Lower lobe of right lung (tissue), 2 donors: ENCODE measurements around the gene FAM120B. TPM values are rescaled to one million over a fixed set of nuclear protein-coding genes. Genes with fewer than 3 reads are reported as not detected.
A peak's percentile ranks its signal among the peaks of the same experiment; 100 is the strongest.

Source experiments
- ATAC-seq, 2 donors: fragments of 200-7000 bp; cut with Tn5 transposase; one replicate each; pipeline ENCODE4 v1.9.1; 2020 to 2022; ENCODE audit warnings: mild to moderate bottlenecking in 2 of 2, moderate library complexity in 2 of 2
- DNase-seq: peaks from one replicate; pipeline ENCODE4 v3.0.0-alpha.2; 2020
- H3K27ac ChIP-seq: fragments of 200-600 bp; one replicate; pipeline ENCODE4 v1.8.0; 2022
- H3K27me3 ChIP-seq: fragments of 200-600 bp; one replicate; pipeline ENCODE4 v1.8.0; 2022; ENCODE audit warnings: low read depth
- H3K36me3 ChIP-seq: fragments of 200-600 bp; one replicate; pipeline ENCODE4 v1.8.0; 2022; ENCODE audit warnings: mild to moderate bottlenecking
- H3K4me1 ChIP-seq: fragments of 200-600 bp; one replicate; pipeline ENCODE4 v1.8.0; 2022
- H3K4me3 ChIP-seq: fragments of 200-600 bp; one replicate; pipeline ENCODE4 v1.8.0; 2022; ENCODE audit warnings: mild to moderate bottlenecking
- H3K9me3 ChIP-seq: fragments of 200-600 bp; one replicate; pipeline ENCODE4 v1.8.0; 2022
- CTCF ChIP-seq: fragments of 200-600 bp; IDR thresholded peaks from one replicate; pipeline ENCODE4 v1.8.0; 2022; ENCODE audit warnings: antibody characterized with exemption, mild to moderate bottlenecking
- intact Hi-C: fragments of 100-400 bp; cut with DNase I; formaldehyde crosslinking; loops from one replicate; pipeline ENCODE4 v1.11.0; 2022
- total RNA-seq: library from RNA; stranded (reverse); fragmentation: NEBNext Ultra II Directional; extraction: Animal tissue kit (Norgen Biotek cat#: 25700); gene quantifications from one replicate; pipeline ENCODE4 v1.2.1, GENCODE V29; 2021
- donor health status: DM: no; HTN: yes; CAD: no; lungs with severe emphysema.

The FAM120B gene
- total RNA-seq, 1 donor from 2014 or later = 29.0 TPM

DNA sequence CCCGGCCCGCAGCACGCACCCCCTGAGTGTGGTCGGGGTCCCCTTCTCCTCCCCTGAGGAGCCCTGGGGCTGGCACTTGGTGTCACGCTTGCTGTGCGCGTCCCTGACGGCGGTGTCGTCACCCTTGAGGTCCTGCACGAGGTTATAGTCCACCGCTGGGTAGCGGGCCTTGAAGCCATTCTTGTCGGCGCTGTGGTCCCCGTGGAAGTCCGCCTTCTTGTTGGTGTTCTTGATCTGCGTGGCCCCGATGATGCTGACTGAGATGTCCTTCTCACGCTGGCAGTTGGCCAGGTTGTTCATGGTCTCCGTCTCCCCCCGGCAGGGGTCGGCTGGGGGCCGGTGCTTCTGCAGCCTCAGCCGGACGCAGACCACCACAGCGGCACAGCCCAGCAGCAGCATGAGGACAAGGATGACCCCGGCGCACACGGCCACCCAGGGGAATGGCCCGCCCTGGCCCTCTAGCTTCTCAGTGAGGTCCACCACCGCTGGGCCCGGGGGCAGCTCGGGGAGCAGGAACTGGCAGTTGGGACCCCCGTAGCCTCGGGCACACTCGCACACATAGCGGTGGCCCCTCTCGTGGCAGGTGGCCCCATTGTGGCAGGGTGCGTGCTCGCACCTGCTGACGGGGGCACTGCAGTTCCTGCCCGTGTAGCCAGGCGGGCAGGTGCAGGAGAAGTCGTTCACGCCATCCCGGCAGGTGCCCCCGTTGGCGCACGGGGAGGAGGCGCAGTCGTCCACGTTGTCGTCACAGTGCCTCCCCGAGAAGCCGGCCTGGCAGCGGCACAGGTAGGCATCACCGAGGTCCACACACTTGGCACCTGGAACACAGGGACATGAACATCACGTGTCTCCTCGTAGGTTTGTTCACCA is 23.1 kb upstream of the FAM120B start:
- intact Hi-C loops = no loop called here
- ATAC-seq (no peak), DNase-seq (no peak)
- Histone ChIP-seq H3K27me3 (peaks cover 32% of the 10 kb centered on the region), H3K4me1 (peaks cover 48% of the 10 kb centered on the region), H3K27ac (no peak overlapping the region), H3K36me3 (peaks cover 35% of the 10 kb centered on the region), H3K9me3 (no peaks in the 10 kb centered on the region), H3K4me3 (no peak overlapping the region)
- TF ChIP-seq CTCF = no peak

DNA sequence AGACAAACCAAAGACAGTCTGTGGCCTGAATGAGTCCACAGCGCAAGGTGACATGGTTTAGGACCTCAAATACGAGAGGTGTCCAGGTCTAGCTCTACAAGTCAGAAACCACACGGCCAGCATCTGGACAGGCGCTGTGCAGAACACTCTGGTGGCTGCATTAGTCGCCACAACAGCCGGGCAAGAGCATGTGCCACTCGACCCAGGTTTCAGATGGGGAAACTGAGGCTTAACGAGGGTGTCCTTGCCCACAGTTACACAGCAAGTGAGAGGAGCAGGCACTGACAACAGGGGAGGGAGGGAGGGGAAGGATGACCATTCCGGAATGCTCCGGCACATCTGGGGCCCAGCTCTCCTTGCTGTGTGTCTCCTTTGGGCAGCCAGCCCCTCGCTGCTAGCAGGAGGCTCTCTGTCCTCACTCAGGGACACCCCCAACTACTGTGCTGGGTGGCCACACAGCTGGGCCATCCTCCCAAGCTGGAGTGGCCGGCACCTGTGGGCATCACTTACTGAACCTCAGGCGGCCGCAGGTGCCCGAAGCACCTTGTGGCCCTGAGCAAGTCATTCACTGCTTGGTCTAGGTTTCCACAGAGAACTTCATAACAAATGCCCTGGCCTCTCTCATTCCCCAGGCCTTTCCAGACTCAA is 22.3 kb upstream of the FAM120B start:
- intact Hi-C loops = no loop called here
- Histone ChIP-seq H3K27me3 (peaks cover 40% of the 10 kb centered on the region), H3K4me1 (peaks cover 48% of the 10 kb centered on the region), H3K27ac (no peak overlapping the region), H3K9me3 (no peaks in the 10 kb centered on the region), H3K36me3 (peaks cover 36% of the 10 kb centered on the region), H3K4me3 (no peak overlapping the region)
- TF ChIP-seq CTCF = no peak
- ATAC-seq (no peak), DNase-seq (no peak)

DNA sequence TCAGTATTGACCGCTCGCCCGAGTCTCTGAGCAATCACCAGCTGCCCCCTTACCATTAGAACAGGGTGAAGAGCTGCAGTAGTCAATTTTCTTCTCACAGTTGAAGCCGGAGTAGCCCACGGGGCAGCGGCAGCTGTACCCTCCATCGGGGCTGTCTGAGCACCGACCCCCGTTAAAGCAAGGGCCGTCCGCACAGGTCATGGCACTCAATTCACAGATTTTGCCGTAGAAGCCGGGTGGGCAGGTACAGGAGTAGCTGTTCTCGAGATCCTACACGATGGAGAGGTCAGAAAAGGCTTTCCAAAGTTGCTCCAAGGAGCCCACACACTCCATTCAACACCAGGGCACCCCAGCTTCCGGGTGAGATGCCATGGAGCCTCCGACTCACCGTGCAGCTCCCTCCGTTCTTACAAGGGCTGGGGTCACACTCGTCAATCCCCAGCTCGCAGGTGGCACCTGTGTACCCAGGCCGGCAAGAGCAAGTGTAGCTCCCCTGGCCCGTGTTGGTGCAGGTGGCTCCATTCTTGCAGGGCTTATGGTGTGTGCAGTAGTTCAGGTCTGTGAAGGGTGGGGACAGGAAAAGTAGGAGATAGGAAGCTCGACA is 21.6 kb upstream of the FAM120B start:
- Histone ChIP-seq H3K27ac (no peak overlapping the region), H3K4me1 (peaks cover 47% of the 10 kb centered on the region), H3K36me3 (peaks cover 36% of the 10 kb centered on the region), H3K4me3 (no peak overlapping the region), H3K27me3 (peaks cover 46% of the 10 kb centered on the region), H3K9me3 (no peaks in the 10 kb centered on the region)
- intact Hi-C loops = no loop called here
- DNase-seq (no peak), ATAC-seq (no peak)
- no peak for TF ChIP-seq CTCF

DNA sequence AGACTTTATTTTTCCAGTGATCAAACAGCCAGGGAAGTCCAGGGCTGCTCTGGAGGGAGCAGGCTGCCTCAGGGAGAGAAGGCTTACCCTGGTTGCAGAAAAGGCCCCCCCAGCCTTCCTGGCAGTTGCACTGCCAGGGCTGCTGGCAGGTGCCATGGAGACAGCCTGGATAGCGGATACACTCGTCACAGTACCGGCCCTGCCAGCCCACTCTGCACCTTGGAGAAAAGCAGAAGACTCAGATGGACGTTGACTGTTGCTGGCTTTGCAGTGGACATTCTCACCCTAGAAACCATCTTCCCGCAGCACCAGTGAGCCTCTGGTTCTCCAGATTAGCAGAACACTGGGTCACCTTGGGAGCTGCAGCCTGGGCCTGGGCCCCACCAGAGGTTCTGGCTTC is 21.1 kb upstream of the FAM120B start:
- no peak for TF ChIP-seq CTCF
- Histone ChIP-seq H3K36me3 (peaks cover 36% of the 10 kb centered on the region), H3K9me3 (no peaks in the 10 kb centered on the region), H3K4me3 (no peak overlapping the region), H3K27me3 (peaks cover 46% of the 10 kb centered on the region), H3K27ac (no peak overlapping the region), H3K4me1 (peaks cover 44% of the 10 kb centered on the region)
- ATAC-seq (no peak), DNase-seq (no peak)
- intact Hi-C loops = no loop called here

- Histone ChIP-seq H3K27ac (peak overlapping the region; percentile 53), H3K4me3 (no peak overlapping the region), H3K9me3 (no peaks in the 10 kb centered on the region), H3K36me3 (peaks cover 36% of the 10 kb centered on the region), H3K27me3 (peaks cover 50% of the 10 kb centered on the region), H3K4me1 (peaks cover 41% of the 10 kb centered on the region)
- no peak for TF ChIP-seq CTCF
- no peak for ATAC-seq
- no peak for DNase-seq
- intact Hi-C loops = no loop called here
Observed at GRCh38 chr6:170286246-170286933, 20.2 kb upstream of the FAM120B start.
